ENCODE results near the gene MCC.

Gene MCC

DNA sequence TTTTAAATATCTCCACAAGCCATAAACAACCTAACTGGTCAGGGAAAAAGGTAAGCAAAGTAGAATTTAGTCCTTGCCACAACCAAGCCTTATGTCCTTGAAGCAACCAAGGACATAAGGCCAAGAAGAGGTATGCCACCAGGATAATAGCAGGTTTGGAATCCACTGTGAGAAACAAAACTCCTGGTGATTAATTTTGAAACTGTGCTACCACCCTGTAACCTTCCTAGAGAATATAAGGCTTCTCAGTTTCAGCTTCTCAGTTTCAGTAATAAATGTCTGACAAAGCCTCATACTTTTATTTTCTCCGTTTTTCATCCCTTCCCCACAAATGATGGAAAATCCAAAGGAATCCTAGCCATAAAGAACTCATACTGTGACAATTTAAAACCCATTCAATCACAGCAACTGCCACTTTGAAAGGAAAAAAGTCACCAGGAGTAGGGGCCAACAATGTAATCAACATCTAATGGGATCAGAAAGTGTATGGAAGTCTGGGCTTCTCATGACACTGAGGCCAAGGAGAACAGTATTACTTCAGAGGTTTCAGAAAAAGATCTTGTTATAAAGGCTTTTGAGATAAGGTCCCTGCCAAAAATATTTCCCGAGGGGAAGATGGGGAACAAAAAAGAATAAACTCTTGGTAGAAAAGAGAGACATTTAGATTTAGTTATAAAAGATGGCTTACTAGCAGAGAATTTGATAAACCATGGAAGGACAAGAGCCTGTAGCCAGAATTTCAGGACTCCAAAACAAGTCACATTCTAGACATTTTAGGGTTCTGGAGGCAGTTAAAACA lies 242.6 kb downstream of the MCC start:
- no peak for TF ChIP-seq CTCF (conservative IDR thresholded peaks at IDR 0.05)
- TF ChIP-seq ZFX (IDR thresholded peaks at IDR 0.05): no peak
- H3K27ac ChIP-seq: no peak overlapping the region

GRCh38 chr5:113244966-113245365 lies 243.3 kb downstream of the MCC start:
- no peak overlapping the region for H3K27ac ChIP-seq
- TF ChIP-seq ZFX (IDR thresholded peaks at IDR 0.05): no peak

- TF ChIP-seq ZFX (IDR thresholded peaks at IDR 0.05) (no peak), CTCF (conservative IDR thresholded peaks at IDR 0.05) (no peak)
Observed at GRCh38 chr5:113243349-113243664, 244.9 kb downstream of the MCC start.

GRCh38 chr5:113242481-113243348 lies 245.5 kb downstream of the MCC start:
- TF ChIP-seq CTCF (conservative IDR thresholded peaks at IDR 0.05) (no peak), ZFX (IDR thresholded peaks at IDR 0.05) (no peak)
- H3K27ac ChIP-seq: no peak overlapping the region

More at GRCh38 chr5:113243349-113243664, 244.9 kb downstream of the MCC start:
- H3K27ac ChIP-seq: no peak overlapping the region

- no peak overlapping the region for H3K27ac ChIP-seq
- no peak for TF ChIP-seq ZFX (IDR thresholded peaks at IDR 0.05)
- no peak for TF ChIP-seq CTCF (conservative IDR thresholded peaks at IDR 0.05)
Observed at GRCh38 chr5:113240951-113241726, 247.1 kb downstream of the MCC start.

- TF ChIP-seq ZFX (IDR thresholded peaks at IDR 0.05): no peak
- no peak for TF ChIP-seq CTCF (conservative IDR thresholded peaks at IDR 0.05)
- H3K27ac ChIP-seq: no peak overlapping the region
Observed at GRCh38 chr5:113240032-113240431, 248.2 kb downstream of the MCC start.

DNA sequence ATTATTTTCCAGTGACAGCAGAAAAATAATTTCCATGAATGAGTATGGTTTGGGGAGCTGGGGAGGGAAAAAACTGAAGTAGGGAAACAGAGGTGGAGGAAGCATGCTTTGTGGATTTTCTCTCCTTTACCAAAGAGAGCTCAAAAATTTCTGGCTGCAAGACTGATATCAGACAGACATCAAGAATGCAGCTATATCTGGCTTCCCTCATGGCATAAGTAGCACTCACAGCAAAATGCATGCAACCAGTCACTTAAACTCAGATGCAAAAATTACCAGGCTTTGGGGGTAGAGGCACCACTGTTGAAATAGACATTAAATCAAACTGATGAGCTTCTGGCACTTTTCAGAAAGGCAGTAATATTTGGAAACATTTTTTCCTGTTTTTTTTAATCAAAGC lies 250.4 kb downstream of the MCC start:
- H3K27ac ChIP-seq: no peak overlapping the region
- TF ChIP-seq ZFX (IDR thresholded peaks at IDR 0.05) (no peak), CTCF (conservative IDR thresholded peaks at IDR 0.05) (no peak)
